ENCODE results near the gene MMP12.

MMP12 gene

DNA sequence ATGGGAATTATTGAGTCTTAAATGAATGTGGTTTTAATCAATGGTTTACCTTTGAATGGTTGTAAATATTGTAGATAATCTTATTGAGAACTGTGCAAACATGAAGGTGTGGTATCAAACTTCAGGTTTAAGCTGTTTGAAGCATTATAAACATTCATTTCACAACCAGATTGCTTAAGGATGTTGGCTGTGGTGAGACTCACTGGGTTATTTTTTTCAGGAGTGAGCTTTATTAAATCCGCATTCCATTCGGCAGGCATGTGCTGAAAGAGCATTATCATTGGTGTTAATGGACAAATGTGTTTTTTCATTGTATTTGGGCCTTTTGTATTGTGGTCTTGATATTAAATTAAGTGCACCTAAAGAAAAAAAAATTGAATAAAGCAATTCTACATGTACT, 41.1 kb downstream of the MMP12 start:
- no peak overlapping the region for H3K27ac Mint-ChIP-seq
- H3K36me3 Mint-ChIP-seq (ENCODE audit: low read depth) = no peaks in the 10 kb centered on the region
- H3K4me3 Mint-ChIP-seq = no peak overlapping the region
- peaks cover 30% of the 10 kb centered on the region for H3K27me3 Mint-ChIP-seq
- no peaks in the 10 kb centered on the region for H3K9me3 Mint-ChIP-seq
- H3K4me1 Mint-ChIP-seq (ENCODE audit: low read depth) = no peaks in the 10 kb centered on the region

DNA sequence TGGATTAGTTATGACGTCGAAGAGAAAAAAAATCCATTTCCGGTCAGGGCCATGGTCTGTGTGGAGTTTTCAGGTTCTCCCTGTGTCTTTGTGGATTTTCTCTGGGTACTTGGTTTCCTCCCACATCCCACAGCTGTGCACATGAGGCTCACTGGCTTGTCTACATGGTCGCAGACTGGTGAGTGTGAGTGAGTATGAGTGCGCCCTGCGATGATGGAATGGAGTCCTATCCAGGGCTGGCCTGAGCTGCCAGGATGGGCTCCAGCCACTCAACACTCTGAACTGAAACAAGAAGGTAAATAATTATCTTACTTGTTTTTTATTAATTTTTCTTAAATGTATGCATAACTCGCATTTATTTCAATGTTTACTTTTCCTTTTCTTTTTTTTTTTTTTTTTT, 42.2 kb downstream of the MMP12 start:
- Mint-ChIP-seq H3K4me1 (ENCODE audit: low read depth) (no peaks in the 10 kb centered on the region), H3K4me3 (no peak overlapping the region), H3K27me3 (peaks cover 30% of the 10 kb centered on the region), H3K36me3 (ENCODE audit: low read depth) (no peaks in the 10 kb centered on the region), H3K27ac (no peak overlapping the region), H3K9me3 (no peaks in the 10 kb centered on the region)

DNA sequence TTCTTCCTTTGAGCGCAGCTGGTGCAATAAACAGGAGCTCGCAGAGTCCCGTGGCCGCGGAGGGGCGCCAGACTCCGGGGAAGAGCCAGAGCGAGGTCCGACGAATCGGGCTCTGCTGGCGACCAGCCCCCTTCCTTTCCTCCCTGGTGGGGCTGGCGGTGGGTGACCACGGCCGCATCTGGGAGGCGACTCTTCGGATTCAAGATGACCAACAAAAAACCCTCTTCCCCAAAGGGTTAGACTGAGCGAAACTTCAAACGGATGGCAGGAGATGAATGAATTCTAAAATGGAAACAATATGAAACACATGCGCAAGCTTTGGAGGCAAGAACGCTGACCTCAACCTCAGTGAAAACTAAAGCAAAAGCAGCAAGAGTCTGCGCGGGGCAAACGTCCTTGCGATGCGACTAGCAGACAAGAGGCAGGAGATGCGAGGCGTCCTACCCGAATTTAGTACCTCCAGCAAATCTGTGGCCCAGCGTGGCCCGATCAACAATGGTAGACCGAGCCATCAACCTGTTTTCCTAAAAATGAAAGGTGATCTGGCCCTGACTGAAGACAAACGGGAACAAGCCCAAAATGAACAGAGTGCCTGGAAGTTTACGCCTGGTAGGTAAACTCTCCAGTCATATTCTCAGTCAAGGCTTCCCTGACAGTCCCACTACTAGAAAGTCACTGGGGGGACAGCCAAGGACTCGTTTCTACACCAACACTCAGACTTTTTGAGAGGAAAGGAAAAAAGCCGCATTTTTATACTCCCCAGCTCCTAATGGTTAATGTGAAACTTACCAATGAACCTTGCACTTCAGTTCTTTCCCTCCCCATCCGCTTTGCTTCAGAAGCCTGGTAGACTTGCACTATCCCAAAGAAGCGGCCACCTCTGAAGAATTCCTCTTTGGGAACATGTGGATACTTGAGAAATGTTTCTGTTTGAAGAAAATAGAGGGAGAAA, 43.0 kb downstream of the MMP12 start:
- no peak overlapping the region for H3K27ac Mint-ChIP-seq
- no peaks in the 10 kb centered on the region for H3K9me3 Mint-ChIP-seq
- no peaks in the 10 kb centered on the region for H3K36me3 Mint-ChIP-seq (ENCODE audit: low read depth)
- H3K27me3 Mint-ChIP-seq = peaks cover 35% of the 10 kb centered on the region
- H3K4me1 Mint-ChIP-seq (ENCODE audit: low read depth) = no peaks in the 10 kb centered on the region
- H3K4me3 Mint-ChIP-seq = no peak overlapping the region

DNA sequence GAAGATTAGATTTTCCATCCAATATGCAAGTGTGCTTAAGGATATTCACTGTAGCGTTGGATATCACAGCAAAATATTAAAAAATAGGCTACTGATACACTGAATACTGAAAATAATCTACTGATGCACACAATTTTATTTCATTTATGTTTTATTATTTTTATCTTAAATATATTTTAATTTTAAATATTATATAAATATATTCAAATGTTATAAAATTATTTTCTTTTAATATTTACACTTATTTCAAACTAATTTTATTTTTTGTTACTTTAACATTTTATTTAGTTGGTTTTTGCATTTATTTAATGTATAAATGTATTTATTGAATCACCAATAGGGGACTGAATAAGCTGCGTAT, 43.7 kb downstream of the MMP12 start:
- Mint-ChIP-seq H3K4me3 (no peak overlapping the region), H3K9me3 (no peaks in the 10 kb centered on the region), H3K4me1 (ENCODE audit: low read depth) (no peaks in the 10 kb centered on the region), H3K27me3 (peaks cover 35% of the 10 kb centered on the region), H3K36me3 (ENCODE audit: low read depth) (no peaks in the 10 kb centered on the region), H3K27ac (no peak overlapping the region)

DNA sequence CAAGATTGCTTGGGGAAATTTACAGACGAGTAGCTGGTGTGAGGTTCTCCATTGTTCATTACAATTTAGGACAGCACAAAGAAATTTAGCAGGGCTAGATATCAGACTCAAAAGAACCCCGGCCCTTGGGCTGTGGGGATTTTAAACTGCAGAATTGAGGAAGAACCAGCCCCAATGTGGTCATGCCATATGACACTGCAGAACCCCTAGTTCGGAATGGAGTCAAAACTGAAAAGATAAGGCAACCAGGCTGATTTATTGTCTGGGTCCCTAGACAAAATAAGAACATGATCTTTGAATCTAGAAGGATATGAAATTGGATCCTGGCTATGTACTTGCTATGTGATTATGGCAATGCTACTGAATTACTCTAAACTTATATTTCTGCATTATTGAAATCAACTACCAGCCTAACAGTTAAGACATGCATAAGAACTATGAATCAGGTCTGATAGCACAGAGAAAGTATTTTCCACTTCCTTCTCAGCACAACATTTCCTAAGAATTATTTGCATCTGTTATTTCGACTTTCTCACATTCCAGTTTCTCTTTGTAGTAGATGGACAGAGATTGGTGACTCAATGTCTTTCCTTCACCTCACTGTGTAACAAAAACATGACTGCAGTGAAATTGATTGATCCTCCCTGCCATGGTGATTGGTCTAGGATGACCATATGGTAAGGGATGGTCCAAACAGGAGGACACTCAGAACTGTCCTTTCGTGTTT, 44.6 kb downstream of the MMP12 start:
- Mint-ChIP-seq H3K9me3 (no peaks in the 10 kb centered on the region), H3K27me3 (peaks cover 35% of the 10 kb centered on the region), H3K4me3 (no peak overlapping the region), H3K36me3 (ENCODE audit: low read depth) (no peaks in the 10 kb centered on the region), H3K27ac (no peak overlapping the region), H3K4me1 (ENCODE audit: low read depth) (no peaks in the 10 kb centered on the region)

DNA sequence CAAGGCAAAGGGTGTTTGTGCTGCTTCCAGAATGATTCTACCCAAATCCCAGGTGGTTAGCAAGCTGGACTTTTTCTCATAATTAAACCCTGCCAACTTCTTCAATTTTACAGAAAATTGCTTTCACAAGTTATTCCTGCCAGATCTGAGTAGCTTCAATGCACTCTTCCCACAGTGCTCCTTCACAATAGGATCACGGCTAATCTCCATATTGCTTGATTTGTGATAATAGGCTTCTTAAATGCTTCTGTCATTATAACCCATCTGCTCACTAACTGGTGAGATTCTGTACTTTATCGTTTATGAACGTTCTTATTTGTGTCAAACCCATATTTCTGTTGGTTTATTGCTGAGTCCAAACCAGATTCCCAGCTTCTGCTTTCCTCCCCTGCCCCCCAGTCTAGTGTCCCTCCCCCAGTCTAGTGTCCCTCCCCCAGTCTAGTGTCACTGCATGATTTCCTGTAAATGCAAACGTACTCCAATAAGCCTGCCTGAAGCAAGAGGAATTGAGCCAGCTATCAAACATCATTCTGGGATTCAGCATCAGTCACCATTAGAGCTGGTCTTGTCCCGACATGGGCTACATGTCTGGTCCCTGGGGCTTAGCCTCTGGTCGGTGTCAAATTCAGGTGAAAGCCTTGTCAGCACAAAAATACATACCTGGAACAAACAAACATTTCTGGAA, 45.3 kb downstream of the MMP12 start:
- H3K4me3 Mint-ChIP-seq = no peak overlapping the region
- no peaks in the 10 kb centered on the region for H3K36me3 Mint-ChIP-seq (ENCODE audit: low read depth)
- no peaks in the 10 kb centered on the region for H3K9me3 Mint-ChIP-seq
- no peak overlapping the region for H3K27ac Mint-ChIP-seq
- H3K27me3 Mint-ChIP-seq = peaks cover 38% of the 10 kb centered on the region
- H3K4me1 Mint-ChIP-seq (ENCODE audit: low read depth) = no peaks in the 10 kb centered on the region

DNA sequence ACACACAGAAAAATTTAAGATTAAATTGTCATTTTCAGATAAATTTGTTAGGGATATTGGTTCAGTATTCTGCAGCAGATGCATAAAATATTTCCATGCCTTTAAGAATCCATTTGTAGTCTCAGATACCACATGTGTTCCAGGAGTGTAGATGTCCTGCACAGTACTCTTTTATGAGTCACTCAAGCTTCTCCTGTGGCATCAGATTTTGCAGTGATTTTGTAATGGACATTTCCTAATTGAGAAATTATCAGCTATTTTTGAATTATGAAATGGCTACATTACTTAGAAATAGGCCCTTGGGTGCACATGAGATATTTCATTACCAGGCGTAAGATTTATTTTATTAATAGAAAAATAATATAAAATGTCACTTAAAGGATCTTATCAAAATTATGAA, 50.2 kb downstream of the MMP12 start:
- no peaks in the 10 kb centered on the region for H3K9me3 Mint-ChIP-seq
- H3K4me1 Mint-ChIP-seq (ENCODE audit: low read depth) = no peaks in the 10 kb centered on the region
- no peak overlapping the region for H3K27ac Mint-ChIP-seq
- H3K4me3 Mint-ChIP-seq = no peak overlapping the region
- no peaks in the 10 kb centered on the region for H3K36me3 Mint-ChIP-seq (ENCODE audit: low read depth)
- H3K27me3 Mint-ChIP-seq = peaks cover 12% of the 10 kb centered on the region

DNA sequence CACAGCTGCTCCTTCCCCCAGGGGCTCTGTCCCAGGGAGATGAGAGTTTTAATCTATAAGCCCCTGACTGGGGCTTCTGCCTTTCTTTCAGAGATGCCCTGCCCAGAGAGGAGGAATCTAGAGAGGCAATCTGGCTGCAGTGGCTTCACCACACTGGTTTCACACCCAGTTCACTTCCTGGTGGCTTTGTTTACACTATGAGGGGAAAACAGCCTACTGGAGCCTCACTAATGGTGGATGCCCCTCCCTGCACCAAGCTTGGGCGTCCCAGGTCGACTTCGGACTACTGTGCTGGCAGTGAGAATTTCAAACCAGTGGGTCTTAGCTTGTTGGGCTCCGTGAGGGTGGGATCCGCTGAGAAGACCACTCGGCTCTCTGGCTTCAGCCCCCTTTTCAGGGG, 55.3 kb downstream of the MMP12 start:
- no peak overlapping the region for H3K27ac Mint-ChIP-seq
- H3K9me3 Mint-ChIP-seq = peaks cover 15% of the 10 kb centered on the region
- no peaks in the 10 kb centered on the region for H3K27me3 Mint-ChIP-seq
- no peaks in the 10 kb centered on the region for H3K36me3 Mint-ChIP-seq (ENCODE audit: low read depth)
- no peak overlapping the region for H3K4me3 Mint-ChIP-seq
- H3K4me1 Mint-ChIP-seq (ENCODE audit: low read depth) = no peaks in the 10 kb centered on the region

DNA sequence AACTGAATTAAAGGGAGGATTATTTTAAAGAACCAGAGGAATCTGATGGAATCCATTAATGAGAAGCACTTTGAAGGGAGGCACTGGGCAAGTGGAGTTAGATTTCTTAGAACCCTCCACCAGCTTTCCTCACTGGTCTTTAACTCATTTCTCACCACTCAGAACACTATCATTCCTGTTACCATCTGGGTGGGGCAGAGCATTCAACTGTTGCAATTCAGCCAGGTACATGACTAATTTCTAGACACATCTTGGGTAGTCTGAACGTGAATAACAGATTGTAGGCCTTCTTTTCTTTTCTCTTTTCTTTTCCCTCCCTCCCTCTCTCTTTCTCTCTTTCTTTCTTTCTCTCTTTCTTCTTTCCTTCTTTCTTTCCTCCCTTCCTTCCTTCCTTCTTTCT, 61.3 kb downstream of the MMP12 start:
- H3K4me3 Mint-ChIP-seq = no peak overlapping the region
- H3K4me1 Mint-ChIP-seq (ENCODE audit: low read depth) = no peaks in the 10 kb centered on the region
- peaks cover 15% of the 10 kb centered on the region for H3K9me3 Mint-ChIP-seq
- no peaks in the 10 kb centered on the region for H3K36me3 Mint-ChIP-seq (ENCODE audit: low read depth)
- no peaks in the 10 kb centered on the region for H3K27me3 Mint-ChIP-seq
- H3K27ac Mint-ChIP-seq = no peak overlapping the region

Measured in stimulated activated naive CD8-positive, alpha-beta T cell treated with anti-CD3 and anti-CD28 coated beads, Interleukin-15, Interleukin-2, amounts not matched to agents 100 ng/mL and 50 ng/mL, for 24 hours (primary cell).